Measurements from ENCODE around the gene KLHDC8B. TPM values are rescaled to one million over a fixed set of nuclear protein-coding genes. Genes with fewer than 3 reads are reported as not detected.

Gene KLHDC8B
- total and polyA plus RNA-seq, 2 experiments from 2014 or later, result 72.0 to 86.4 TPM

- Histone ChIP-seq H3K9me2 (replicated peaks; ENCODE audit: insufficient read depth) (no peaks in the 10 kb centered on the region), H3K36me3 (replicated peaks; ENCODE audit: insufficient read depth, low read depth) (no peaks in the 10 kb centered on the region), H4K20me1 (ENCODE audit: insufficient read depth, poor library complexity, severe bottlenecking) (no peaks in the 10 kb centered on the region), H3K4me3 (peak overlapping the region; percentile 88), H3K4me1 (ENCODE audit: insufficient read depth) (peaks cover 25% of the 10 kb centered on the region), H2AFZ (peak overlapping the region; percentile 98), H3K27ac (peak overlapping the region; percentile 67), H3K79me2 (peaks cover 36% of the 10 kb centered on the region), H3K4me2 (peak overlapping the region; percentile 98), H3K9me3 (ENCODE audit: low read depth) (no peaks in the 10 kb centered on the region), H3K27me3 (no peaks in the 10 kb centered on the region)
- no peak for TF ChIP-seq CTCF (IDR thresholded peaks at IDR 0.05; ENCODE audit: poor library complexity)
- TF ChIP-seq EZH2phosphoT487 (IDR thresholded peaks at IDR 0.05; ENCODE audit: low read depth, severe bottlenecking, unreplicated experiment), result no peak
- no peak for TF ChIP-seq EZH2 (IDR thresholded peaks at IDR 0.05; ENCODE audit: borderline replicate concordance)
- 95% methylated on average over 6 of the region's 6 CpGs for WGBS (ENCODE audit: low lambda C conversion rate, missing lambda C conversion rate)
- DNase-seq (ENCODE audit: low spot score), result no peak
Observed at GRCh38 chr3:49166752-49167556, 4.4 kb upstream of the KLHDC8B start.

GRCh38 chr3:49170744-49171118 is 667 bp upstream of the KLHDC8B start:
- H3K27me3 ChIP-seq, result no peaks in the 10 kb centered on the region
- H3K9me3 ChIP-seq (ENCODE audit: low read depth), result no peaks in the 10 kb centered on the region
- H2AFZ ChIP-seq, result peak overlapping the region; percentile 98
- H3K79me2 ChIP-seq, result peaks cover 47% of the 10 kb centered on the region
- peaks cover 39% of the 10 kb centered on the region for H3K4me1 ChIP-seq (ENCODE audit: insufficient read depth)
- H3K4me3 ChIP-seq, result peak overlapping the region; percentile 96
- TF ChIP-seq EZH2phosphoT487 (IDR thresholded peaks at IDR 0.05; ENCODE audit: low read depth, severe bottlenecking, unreplicated experiment), result no peak
- TF ChIP-seq EZH2 (IDR thresholded peaks at IDR 0.05; ENCODE audit: borderline replicate concordance), result no peak
- DNase-seq (ENCODE audit: low spot score), result no peak
- peak overlapping the region; percentile 92 for H3K27ac ChIP-seq
- H3K4me2 ChIP-seq, result peak overlapping the region; percentile 97
- H4K20me1 ChIP-seq (ENCODE audit: insufficient read depth, poor library complexity, severe bottlenecking), result peaks cover 8% of the 10 kb centered on the region
- WGBS (ENCODE audit: low lambda C conversion rate, missing lambda C conversion rate), result 46% methylated on average over 1 of the region's 1 CpG
- H3K36me3 ChIP-seq (replicated peaks; ENCODE audit: insufficient read depth, low read depth), result no peaks in the 10 kb centered on the region
- H3K9me2 ChIP-seq (replicated peaks; ENCODE audit: insufficient read depth), result no peaks in the 10 kb centered on the region

GRCh38 chr3:49171775-49172500 is 540 bp downstream of the KLHDC8B start:
- H3K4me1 ChIP-seq (ENCODE audit: insufficient read depth), result peaks cover 33% of the 10 kb centered on the region
- peak overlapping the region; percentile 92 for H3K27ac ChIP-seq
- H2AFZ ChIP-seq, result peak overlapping the region; percentile 98
- no peaks in the 10 kb centered on the region for H3K36me3 ChIP-seq (replicated peaks; ENCODE audit: insufficient read depth, low read depth)
- H3K79me2 ChIP-seq, result peaks cover 40% of the 10 kb centered on the region
- no peak for DNase-seq (ENCODE audit: low spot score)
- TF ChIP-seq EZH2phosphoT487 (IDR thresholded peaks at IDR 0.05; ENCODE audit: low read depth, severe bottlenecking, unreplicated experiment) (no peak), EZH2 (IDR thresholded peaks at IDR 0.05; ENCODE audit: borderline replicate concordance) (no peak), CTCF (IDR thresholded peaks at IDR 0.05; ENCODE audit: poor library complexity) (no peak)
- no peaks in the 10 kb centered on the region for H3K9me2 ChIP-seq (replicated peaks; ENCODE audit: insufficient read depth)
- no peaks in the 10 kb centered on the region for H3K9me3 ChIP-seq (ENCODE audit: low read depth)
- H3K4me2 ChIP-seq, result peak overlapping the region; percentile 97
- WGBS (ENCODE audit: low lambda C conversion rate, missing lambda C conversion rate), result 34% methylated on average over 7 of the region's 7 CpGs
- H3K27me3 ChIP-seq, result no peaks in the 10 kb centered on the region
- peaks cover 8% of the 10 kb centered on the region for H4K20me1 ChIP-seq (ENCODE audit: insufficient read depth, poor library complexity, severe bottlenecking)
- peak overlapping the region; percentile 96 for H3K4me3 ChIP-seq

Measured in hepatocyte (in vitro differentiated cells).